Hepatocyte (in vitro differentiated cells): Measurements from ENCODE around the gene MBD4. TPM values are rescaled to one million over a fixed set of nuclear protein-coding genes. Genes with fewer than 3 reads are reported as not detected.

Source experiments
- DNase-seq: peaks from one replicate; pipeline ENCODE4 v3.0.0-alpha.2; 2016; ENCODE audit warnings: low spot score
- H2AFZ ChIP-seq: fragments of 200-600 bp; sonication (generic); 2 replicates; pipeline ENCODE4 v1.6.0; 2016; ENCODE audit warnings: antibody characterized with exemption, mild to moderate bottlenecking
- H3K27ac ChIP-seq: fragments of 200-600 bp; sonication (generic); 2 replicates; pipeline ENCODE4 v1.5.1; 2016; ENCODE audit warnings: mild to moderate bottlenecking
- H3K27me3 ChIP-seq: fragments of 200-600 bp; sonication (generic); 2 replicates; pipeline ENCODE4 v1.6.1; 2016
- H3K36me3 ChIP-seq: fragments of 200-600 bp; sonication (generic); replicated peaks from 2 replicates; pipeline ENCODE4 v1.5.1; 2016; ENCODE audit warnings: low read depth; ENCODE audit not compliant: insufficient read depth
- H3K4me1 ChIP-seq: fragments of 200-600 bp; sonication (generic); 2 replicates; pipeline ENCODE4 v1.5.1; 2016; ENCODE audit warnings: mild to moderate bottlenecking, moderate library complexity; ENCODE audit not compliant: insufficient read depth
- H3K4me2 ChIP-seq: fragments of 200-600 bp; sonication (generic); 2 replicates; pipeline ENCODE4 v1.6.0; 2016
- H3K4me3 ChIP-seq: fragments of 200-600 bp; sonication (generic); 2 replicates; pipeline ENCODE4 v1.5.1; 2016; ENCODE audit warnings: mild to moderate bottlenecking
- H3K79me2 ChIP-seq: fragments of 200-600 bp; sonication (generic); 2 replicates; pipeline ENCODE4 v1.6.0; 2017; ENCODE audit warnings: mild to moderate bottlenecking
- H3K9me2 ChIP-seq: fragments of 200-600 bp; sonication (generic); replicated peaks from 2 replicates; pipeline ENCODE4 v1.6.0; 2017; ENCODE audit warnings: mild to moderate bottlenecking; ENCODE audit not compliant: insufficient read depth
- H3K9me3 ChIP-seq: fragments of 200-600 bp; sonication (generic); 2 replicates; pipeline ENCODE4 v1.5.1; 2016; ENCODE audit warnings: low read depth, mild to moderate bottlenecking
- H4K20me1 ChIP-seq: fragments of 200-600 bp; sonication (generic); 2 replicates; pipeline ENCODE4 v1.6.0; 2016; ENCODE audit warnings: mild to moderate bottlenecking; ENCODE audit not compliant: insufficient read depth, poor library complexity, severe bottlenecking
- CTCF ChIP-seq: fragments of 200-600 bp; sonication (generic); IDR thresholded peaks from 2 replicates; pipeline ENCODE4 v1.5.1; 2016; ENCODE audit warnings: antibody characterized with exemption, mild to moderate bottlenecking; ENCODE audit not compliant: poor library complexity
- EZH2 ChIP-seq: fragments of 200-600 bp; sonication (generic); IDR thresholded peaks from 2 replicates; pipeline ENCODE4 v1.6.1; 2016; ENCODE audit warnings: antibody characterized with exemption, mild to moderate bottlenecking, borderline replicate concordance
- EZH2phosphoT487 ChIP-seq: fragments of 200-600 bp; sonication (generic); IDR thresholded peaks from one replicate; pipeline ENCODE4 v1.6.1; 2018; ENCODE audit warnings: antibody characterized with exemption, mild to moderate bottlenecking, low read depth, moderate library complexity; ENCODE audit not compliant: unreplicated experiment, severe bottlenecking
- WGBS: methylation state at CpG from one replicate; pipeline ENCODE4 v1.1.6; 2016; ENCODE audit warnings: low lambda C conversion rate; ENCODE audit errors: missing lambda C conversion rate; 5-methylcytosine and 5-hydroxymethylcytosine counted together
- polyA plus RNA-seq: library from polyadenylated mRNA; unstranded; fragments of >200 nt; fragmentation: Nextera tagmentation; extraction: Ambion mirVana; gene quantifications from 2 replicates; pipeline ENCODE4 v1.2.1, GENCODE V29; 2016
- total RNA-seq: library from RNA; depleted of rRNA; stranded (reverse); fragments of >200 nt; gene quantifications from 2 replicates; pipeline ENCODE4 v1.2.3, GENCODE V29; 2014

The MBD4 gene
- total and polyA plus RNA-seq, 2 experiments from 2014 or later, result 22.2 to 27.5 TPM

GRCh38 chr3:129422897-129423296 lies 16.9 kb downstream of the MBD4 start:
- Histone ChIP-seq H3K4me1 (peaks cover 3% of the 10 kb centered on the region), H3K27ac (no peak overlapping the region), H3K4me2 (no peak overlapping the region), H3K27me3 (no peaks in the 10 kb centered on the region), H2AFZ (no peak overlapping the region), H3K36me3 (no peaks in the 10 kb centered on the region), H3K9me2 (no peaks in the 10 kb centered on the region), H3K79me2 (no peaks in the 10 kb centered on the region), H4K20me1 (no peaks in the 10 kb centered on the region), H3K4me3 (no peak overlapping the region), H3K9me3 (no peaks in the 10 kb centered on the region)
- TF ChIP-seq EZH2 (no peak), EZH2phosphoT487 (no peak), CTCF (no peak)
- 52% methylated on average over 1 of the region's 1 CpG for WGBS
- DNase-seq, result no peak

GRCh38 chr3:129421988-129422745 lies 17.6 kb downstream of the MBD4 start:
- no peak for DNase-seq
- no peaks in the 10 kb centered on the region for H4K20me1 ChIP-seq
- H3K36me3 ChIP-seq, result no peaks in the 10 kb centered on the region
- no peak overlapping the region for H3K27ac ChIP-seq
- no peaks in the 10 kb centered on the region for H3K9me3 ChIP-seq
- H2AFZ ChIP-seq, result no peak overlapping the region
- no peaks in the 10 kb centered on the region for H3K79me2 ChIP-seq
- no peaks in the 10 kb centered on the region for H3K9me2 ChIP-seq
- H3K4me3 ChIP-seq, result no peak overlapping the region
- H3K4me1 ChIP-seq, result peaks cover 3% of the 10 kb centered on the region
- TF ChIP-seq CTCF (peak; percentile 14), EZH2phosphoT487 (no peak), EZH2 (no peak)
- H3K27me3 ChIP-seq, result no peaks in the 10 kb centered on the region
- no peak overlapping the region for H3K4me2 ChIP-seq
- WGBS, result 77% methylated on average over 6 of the region's 6 CpGs

- Histone ChIP-seq H3K9me3 (no peaks in the 10 kb centered on the region), H3K4me2 (no peak overlapping the region), H3K79me2 (no peaks in the 10 kb centered on the region), H3K4me1 (peaks cover 3% of the 10 kb centered on the region), H3K27me3 (no peaks in the 10 kb centered on the region), H3K36me3 (no peaks in the 10 kb centered on the region), H4K20me1 (no peaks in the 10 kb centered on the region), H3K27ac (no peak overlapping the region), H2AFZ (no peak overlapping the region), H3K4me3 (no peak overlapping the region), H3K9me2 (no peaks in the 10 kb centered on the region)
- TF ChIP-seq EZH2, result no peak
- no peak for TF ChIP-seq EZH2phosphoT487
- DNase-seq, result no peak
- WGBS, result 93% methylated on average over 12 of the region's 12 CpGs
These were observed 18.4 kb downstream of the MBD4 start for GRCh38 chr3:129421236-129421883.

GRCh38 chr3:129419476-129419875 lies 20.3 kb downstream of the MBD4 start:
- H3K27ac ChIP-seq, result no peak overlapping the region
- DNase-seq, result no peak
- no peaks in the 10 kb centered on the region for H3K36me3 ChIP-seq
- H4K20me1 ChIP-seq, result no peaks in the 10 kb centered on the region
- H3K79me2 ChIP-seq, result no peaks in the 10 kb centered on the region
- H3K4me3 ChIP-seq, result no peak overlapping the region
- no peak overlapping the region for H3K4me2 ChIP-seq
- no peaks in the 10 kb centered on the region for H3K9me3 ChIP-seq
- no peaks in the 10 kb centered on the region for H3K27me3 ChIP-seq
- WGBS, result 85% methylated on average over 4 of the region's 4 CpGs
- H3K4me1 ChIP-seq, result peaks cover 8% of the 10 kb centered on the region
- TF ChIP-seq EZH2, result no peak
- no peak for TF ChIP-seq EZH2phosphoT487
- TF ChIP-seq CTCF, result no peak
- no peaks in the 10 kb centered on the region for H3K9me2 ChIP-seq
- H2AFZ ChIP-seq, result no peak overlapping the region
